CD4-positive, alpha-beta T cell treated with Interferon gamma for 1 hour (primary cell): ENCODE data around the gene ASTN2.
"Not testable (repeated sequence)": the region's sequence is repeated elsewhere in the genome, so short reads cannot be mapped to it uniquely, and the experiment has no call there.

ENCODE experiments used
- DNase-seq: peaks from one replicate; pipeline ENCODE4 v3.0.0-alpha.2; 2020

Gene ASTN2

DNA sequence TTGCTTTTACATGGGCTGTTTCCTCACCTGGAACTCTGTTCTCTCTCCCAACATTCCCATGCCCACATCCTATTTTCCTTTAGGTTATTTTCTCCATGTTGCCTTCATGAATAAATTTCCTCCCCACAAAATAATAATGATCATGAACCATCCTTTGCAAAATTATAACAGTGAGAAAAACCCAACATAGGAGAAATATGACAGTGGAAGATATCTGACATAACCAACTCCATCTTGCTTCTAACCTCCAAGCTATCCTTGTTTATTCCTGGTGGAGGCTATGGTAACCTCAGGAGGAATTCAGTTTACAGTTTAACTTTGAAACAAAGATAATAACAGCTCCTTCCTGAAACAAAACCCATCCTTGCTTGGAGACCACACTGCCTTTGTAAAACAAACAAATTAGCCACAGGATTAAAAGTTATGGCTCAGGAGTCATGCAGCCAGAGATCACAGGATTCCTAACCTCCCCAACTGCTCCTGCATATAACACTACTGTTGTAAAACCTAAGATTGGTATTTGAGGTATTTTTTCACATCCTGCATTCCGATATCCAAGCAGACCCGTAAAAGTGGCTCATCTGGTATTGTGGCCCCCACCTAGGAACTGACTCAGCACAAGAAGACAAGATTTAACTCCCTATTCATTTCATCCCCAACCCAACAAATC is 515.4 kb downstream of the ASTN2 start:
- DNase-seq: no peak

DNA sequence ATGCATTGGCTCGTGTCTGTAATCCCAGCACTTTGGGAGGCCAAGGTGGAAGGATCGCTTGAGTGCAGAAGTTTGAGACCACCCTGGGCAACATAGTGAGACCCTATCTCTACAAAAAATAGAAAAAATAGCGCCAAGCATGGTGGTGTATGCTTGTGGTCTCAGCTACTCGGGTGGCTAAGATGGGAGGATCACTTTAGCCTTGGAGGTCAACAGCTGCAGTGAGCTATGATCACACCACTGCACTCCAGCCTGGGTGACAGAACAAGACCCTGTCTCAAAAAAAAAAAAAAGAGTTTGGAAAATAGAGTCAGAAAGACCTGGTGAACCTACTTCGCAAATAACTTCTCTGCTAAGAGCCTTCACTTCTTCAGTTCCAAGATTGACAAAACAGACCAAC is 516.7 kb downstream of the ASTN2 start:
- DNase-seq: not testable (repeated sequence)

DNA sequence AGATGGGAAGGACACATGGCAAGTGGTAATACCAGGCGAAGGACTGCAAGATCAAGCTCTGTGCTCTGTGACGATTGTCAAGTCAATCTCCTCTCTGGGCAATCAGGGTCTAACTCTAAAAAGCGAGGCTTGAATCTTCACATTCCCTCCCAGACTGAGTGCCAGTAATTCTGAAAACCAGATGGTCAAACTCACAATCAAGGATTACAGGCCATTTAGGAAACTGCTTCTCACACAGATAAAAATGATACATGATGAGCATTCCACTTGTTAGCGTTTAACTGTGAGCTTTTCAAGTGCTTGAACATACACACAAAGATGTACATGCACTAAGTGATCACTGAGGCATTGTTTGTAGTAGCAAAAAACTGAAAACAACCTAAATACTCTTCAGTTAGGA is 517.7 kb downstream of the ASTN2 start:
- no peak for DNase-seq

DNA sequence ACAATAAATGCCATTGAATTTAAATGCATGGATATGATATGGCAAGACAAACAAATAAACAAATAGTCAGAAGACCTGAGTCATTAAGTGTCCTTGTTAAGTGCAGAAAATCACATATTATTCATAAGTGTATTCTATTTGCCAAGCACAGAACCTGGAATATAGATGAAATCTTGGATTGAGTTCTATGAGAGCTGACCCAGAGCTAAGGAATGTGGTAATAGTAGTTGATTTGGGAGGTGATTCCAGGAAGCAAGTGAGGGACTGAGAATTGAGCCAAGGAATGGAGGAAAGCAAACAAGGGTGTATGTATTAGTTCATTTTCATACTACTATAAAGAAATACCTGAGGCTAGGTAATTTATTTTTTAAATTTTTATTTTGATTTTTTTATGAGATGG is 518.9 kb downstream of the ASTN2 start:
- no peak for DNase-seq

DNA sequence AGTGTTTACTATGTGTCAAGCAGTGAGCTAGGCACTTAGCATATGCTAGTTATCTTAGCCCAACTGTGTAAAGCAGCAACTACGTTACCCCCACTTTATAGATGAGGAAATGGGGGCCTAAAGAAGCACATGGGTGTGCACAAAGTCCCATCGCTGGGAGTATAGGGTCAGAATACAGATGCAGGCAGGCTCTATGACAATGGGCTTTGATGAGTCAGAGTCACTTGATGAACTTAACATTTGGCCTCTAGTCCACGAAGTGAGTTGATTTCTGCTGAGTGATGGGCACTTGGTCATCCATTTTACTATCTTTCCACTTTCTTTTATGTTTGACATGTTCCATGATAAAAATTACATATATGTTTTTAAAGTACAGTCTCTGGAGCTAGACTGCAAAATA is 523.4 kb downstream of the ASTN2 start:
- DNase-seq: no peak

DNA sequence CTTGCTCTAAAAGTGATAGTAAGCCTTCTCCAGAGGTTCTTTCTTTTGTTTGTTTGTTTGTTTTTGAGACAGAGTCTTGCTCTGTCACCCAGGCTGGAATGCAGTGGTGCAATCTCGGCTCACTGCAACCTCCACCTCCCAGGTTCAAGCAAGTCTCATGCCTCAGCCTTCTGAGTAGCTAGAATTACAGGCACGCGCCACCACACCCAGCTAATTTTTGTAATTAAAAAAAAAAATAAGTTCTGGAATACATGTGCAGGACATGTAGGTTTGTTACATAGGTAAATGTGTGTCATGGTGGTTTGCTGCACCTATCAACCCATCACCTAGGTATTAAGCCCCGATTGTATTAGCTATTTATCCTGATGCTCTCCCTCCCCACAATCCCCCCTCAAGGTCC is 526.4 kb downstream of the ASTN2 start:
- DNase-seq: not testable (repeated sequence)

DNA sequence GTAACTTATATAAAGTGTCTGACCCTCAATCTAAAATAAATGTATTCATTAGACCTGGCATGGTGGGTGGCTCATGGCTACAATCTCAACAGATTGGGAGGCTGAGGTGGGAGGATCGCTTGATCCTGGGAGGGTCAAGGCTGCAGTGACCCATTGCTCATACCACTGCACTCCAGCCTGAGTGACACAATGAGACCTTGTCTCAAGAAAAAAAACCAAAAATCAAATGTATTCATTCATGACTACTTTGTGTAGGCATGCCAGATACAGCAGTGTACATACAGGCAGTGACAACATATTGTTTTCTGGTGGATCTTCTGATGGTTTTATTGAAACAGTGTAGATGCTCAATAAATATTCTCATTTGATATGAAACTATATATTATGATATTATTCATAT is 526.8 kb downstream of the ASTN2 start:
- no peak for DNase-seq

DNA sequence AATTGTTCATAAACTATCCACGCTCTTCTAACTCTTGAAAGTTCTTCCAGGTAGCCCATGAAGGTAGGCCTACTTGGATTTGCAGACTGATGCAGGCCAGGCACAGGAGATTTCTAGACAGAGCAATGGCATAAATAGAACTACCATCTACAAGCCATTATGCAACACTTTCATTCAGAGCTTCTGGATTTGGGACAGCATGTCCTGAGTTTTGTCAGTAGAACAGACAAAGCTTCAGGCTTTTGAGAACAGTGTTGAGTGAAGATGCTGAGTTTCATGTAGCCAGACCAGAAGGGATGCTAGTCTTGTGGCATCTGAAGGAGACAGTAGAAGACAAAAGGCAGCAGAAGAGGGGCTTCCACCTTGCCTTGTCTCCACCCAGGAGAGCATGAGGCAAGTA is 531.2 kb downstream of the ASTN2 start:
- DNase-seq: no peak

DNA sequence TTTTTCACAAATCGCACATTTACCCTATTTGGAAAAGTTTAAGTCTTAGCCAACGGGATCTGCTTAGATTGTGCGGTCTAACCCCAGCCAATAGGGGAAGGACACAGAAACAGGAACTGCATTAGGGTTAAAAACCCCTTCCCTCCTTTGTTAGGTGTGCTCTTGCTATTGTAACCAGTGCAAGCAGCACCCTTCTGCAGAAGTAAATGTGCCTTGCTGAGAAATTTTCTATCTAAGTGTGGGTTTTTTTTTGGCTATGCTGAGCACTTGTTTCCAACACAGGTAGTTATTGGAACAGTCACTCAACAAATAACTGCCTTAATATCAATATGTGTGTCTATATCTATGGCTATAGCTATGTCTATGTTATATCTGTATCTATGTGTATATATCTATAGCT is 537.8 kb downstream of the ASTN2 start:
- no peak for DNase-seq

DNA sequence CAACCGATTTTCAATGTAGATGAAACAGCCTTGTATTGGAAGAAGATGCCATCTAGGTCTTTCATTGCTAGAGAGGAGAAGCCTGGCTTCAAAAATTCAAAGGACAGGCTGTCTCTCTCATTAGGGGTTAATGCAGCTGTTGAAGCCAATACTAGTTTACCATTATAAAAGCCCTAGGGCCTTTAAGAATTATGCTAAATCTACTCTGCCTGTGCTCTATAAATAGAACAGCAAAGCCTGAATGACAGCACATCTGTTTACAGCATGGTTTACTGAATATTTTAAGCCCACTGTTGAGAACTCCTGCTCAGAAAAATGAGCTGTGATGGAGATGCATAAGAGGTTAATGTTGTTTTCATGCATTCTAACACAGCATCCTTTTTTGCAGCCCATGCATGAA is 539.3 kb downstream of the ASTN2 start:
- DNase-seq: no peak

DNA sequence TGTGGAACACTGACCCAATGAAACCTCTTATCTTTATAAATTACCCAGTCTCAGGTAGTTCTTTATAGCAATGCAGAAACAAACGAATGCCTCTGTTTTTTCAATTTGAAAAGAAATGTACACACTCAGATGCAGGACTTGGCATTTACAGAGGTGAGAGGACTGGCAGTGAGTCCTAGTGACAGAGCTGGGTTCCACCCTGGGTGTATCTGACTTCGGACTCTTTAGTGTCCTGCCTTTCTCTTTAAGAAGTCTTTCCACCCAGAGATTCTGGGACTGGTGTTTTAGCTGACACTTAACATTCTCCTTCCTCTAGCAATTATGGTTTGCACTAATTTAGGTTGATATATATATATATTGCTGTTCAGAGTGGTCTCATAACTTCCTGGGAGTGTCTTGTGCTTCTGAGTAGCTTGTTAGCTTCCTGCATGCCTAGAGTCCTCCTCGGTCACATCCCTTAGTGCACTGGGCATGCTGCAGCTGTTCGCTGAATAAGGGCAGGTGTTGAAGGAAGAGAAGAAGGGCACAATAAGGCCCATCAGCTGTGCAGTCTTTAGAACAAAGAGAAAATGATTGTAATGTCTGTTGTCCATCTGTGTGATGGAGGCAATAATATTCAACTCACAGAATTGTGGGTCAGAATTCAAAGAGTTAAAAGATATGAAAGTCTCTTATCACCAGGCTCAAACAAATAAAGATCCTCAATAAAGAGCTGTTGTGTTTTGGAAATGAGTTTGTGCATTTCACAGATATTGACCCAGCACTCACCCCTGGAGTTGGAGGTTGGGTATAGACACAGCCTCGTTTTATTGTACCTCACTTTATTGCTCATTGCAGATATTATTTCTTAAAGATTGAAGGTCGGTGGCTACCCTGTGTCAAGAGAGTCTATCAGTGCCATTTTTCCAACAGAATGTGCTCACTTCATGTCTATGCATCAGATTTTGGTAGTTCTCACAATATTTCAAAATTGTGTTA is 540.6 kb downstream of the ASTN2 start:
- DNase-seq: no peak

DNA sequence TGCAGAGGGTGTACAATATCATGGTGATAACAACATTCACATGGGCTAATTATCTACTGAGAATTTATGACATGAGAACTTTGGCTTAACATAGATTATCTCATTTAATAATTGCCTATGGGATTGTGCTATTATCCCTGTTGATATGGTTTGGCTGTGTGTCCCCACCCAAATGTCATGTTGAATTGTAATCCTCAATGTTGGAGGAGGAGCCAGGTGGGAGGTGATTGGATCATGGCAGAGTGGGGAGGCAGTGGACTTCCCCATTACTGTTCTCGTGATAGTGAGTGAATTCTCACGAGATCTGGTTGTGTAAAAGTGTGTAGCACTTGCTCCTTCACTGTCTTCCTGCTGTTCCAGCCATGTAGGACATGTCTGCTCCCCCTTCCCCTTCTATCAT is 541.4 kb downstream of the ASTN2 start:
- no peak for DNase-seq

DNA sequence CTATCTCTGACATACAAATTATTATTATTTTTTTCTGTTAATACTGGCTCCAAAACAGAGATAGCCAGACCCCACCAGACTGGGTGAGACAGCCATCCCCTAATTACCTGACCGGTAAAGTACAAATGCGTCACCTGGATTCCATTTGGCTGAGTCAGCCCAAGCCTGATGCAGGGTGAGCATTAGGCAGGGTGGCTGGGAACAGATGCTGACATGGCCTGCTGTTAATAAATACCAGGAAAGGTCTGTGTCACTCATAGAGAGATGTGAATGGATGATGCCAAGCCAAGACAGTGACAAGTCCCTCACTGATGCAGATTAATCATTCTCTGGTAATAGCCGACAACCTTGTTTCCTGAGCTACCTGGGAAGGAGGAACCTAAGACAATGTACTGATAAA is 544.3 kb downstream of the ASTN2 start:
- no peak for DNase-seq

DNA sequence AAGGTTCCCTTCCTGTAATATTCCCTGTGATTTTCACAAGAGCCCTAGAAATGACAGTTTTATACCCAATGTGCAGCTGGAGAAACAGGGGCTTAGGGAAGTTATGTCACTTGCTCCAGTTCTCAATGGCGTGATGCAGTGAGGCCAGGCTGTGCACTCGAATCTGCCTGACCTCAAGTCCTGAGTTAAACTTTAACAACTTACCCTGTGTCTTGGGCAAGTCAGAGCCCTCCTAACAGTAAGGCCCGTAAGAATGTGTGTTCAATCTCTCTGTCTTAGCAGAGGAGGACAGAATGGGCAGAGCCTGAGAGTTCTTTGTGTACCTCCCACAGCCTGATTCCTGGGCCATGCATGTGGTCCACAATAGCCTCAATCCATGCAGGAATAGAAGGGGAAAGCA is 546.7 kb downstream of the ASTN2 start:
- DNase-seq: no peak

DNA sequence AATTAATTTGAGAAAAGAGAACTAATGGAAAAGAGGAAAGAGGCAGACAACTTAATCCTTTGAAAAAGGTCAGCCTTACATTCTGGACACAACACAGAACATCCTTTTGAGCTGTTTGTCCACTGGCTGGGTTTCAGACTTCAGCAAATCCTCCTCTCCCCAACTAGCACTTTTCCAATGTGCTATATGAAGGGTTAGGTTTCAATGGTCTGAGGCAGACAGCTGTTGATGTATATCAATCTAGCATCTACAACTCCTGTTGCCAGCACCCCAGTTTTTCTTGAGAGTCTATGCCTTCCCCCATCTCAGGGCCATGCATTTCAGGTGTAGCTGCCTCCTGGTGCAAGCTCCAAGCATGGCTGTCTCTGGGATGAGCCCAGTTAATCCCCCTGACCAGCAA is 553.5 kb downstream of the ASTN2 start:
- DNase-seq: no peak

DNA sequence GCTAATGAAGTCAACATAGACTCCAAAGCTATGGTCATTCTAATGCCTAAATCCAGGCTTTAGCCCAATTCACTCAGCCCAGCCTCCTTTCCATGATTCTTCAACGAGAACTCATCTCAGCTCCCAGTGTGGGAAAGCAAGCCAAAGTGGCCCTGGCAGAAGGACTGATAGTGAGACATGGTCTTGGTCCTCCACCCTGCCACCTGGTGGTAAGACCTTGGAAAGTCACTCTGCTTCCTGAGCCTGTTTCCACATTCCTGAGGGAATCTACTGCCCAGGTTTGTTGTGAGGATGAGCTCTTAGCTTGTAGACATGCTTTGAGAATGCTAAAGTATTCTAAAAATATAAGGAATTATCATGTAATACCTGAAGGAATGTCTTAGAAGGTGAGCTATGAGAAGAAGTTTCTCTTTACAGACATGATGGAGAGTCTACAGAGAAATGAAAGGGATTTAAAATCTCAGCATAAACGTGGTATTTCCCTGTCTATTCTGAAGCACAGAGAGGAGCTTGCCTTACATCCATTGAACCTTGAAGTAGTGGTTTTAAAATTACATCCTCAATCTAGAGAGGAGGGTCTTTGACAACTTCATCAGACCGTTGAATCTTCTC is 554.2 kb downstream of the ASTN2 start:
- no peak for DNase-seq

DNA sequence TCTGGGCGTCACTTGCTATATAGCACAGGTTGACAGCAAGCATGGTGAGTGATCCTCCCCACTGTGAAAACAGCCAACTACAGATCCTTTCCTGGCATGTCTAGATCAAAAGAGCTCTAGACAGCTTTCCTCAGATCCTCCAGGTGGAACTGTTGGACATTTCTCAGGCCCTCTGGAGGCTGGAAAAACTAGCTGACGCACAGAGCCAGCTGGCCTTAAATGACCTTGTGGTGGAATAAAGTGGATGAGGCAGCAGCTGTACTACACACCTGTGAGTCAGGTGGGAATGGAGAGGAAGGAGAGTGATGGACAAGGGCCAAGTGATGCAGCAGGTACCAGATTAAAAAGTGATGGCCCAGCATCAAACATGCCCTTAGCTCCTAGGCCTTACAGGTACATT is 555.1 kb downstream of the ASTN2 start:
- DNase-seq: no peak

DNA sequence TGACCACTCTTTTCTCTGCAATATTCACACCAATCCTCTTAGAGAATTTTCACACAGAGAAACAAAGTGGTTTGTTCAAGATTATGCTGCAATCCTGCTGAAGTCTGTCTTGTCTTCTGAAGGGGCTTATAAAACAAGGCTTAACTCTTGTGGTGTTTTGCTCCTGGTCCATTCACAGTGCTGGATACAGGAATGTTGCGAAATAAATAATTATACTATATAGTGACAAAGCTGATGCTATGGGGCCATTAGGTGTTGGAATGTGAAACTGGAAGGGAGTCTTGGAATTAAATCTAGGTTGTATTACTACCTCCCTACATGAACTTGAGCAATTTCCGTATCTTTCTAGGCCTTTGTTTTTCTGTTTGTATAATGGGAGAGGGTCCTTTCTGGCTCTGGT is 557.5 kb downstream of the ASTN2 start:
- no peak for DNase-seq

DNA sequence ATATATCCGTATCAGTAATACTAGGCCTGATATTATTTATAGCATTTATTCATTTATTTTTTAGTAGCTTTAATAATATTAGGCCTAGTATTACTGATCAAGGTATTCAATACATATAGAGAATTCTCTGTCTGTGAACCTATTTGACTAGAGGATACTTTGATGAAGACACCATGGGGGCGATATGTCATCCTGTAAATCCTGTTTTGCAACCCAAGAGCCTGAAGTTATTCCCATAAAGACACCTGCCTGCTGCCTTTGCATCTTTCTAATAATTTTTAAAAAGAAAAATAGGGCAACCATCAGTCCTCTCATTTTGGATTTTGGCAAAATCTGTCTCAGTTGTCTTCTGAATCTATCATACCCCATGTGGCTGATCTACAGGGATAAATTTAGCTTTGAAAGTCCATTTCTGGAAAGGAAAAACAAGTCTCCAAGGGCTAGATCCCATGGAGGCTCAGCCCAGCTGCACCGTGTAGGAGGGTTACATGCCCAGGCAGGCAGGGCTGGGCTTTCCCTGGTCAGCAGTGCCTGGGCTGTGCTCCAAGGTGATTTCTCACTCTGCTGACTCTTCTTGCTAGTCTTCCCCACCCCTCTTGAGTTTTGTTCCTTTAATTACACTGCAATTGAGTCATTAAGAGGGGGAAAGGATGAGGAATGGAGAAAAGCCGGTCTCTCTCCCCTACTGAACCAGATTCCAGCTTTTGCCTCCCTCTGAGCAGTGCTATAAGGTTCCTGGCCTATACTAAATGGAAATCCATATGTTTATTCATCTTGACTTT is 558.8 kb downstream of the ASTN2 start:
- no peak for DNase-seq

DNA sequence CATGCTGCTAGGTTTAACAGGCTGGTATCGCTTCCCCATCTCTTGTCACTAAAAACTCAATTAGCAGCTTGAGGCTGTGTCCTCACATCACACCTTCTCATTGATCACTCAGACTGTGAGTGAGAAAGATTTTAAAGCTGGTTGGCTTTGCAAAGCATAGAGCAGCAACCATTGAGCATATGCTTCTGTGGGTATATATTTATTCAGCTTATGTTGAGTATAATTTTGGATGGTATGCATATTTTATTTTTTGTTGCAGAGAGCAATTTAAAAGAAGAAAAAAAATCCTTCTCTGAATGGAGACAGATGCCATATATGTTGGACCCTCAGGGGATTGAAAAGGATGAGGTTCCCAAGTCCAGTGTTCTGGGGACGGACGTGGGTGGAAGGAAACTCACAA is 565.1 kb downstream of the ASTN2 start:
- DNase-seq: no peak

DNA sequence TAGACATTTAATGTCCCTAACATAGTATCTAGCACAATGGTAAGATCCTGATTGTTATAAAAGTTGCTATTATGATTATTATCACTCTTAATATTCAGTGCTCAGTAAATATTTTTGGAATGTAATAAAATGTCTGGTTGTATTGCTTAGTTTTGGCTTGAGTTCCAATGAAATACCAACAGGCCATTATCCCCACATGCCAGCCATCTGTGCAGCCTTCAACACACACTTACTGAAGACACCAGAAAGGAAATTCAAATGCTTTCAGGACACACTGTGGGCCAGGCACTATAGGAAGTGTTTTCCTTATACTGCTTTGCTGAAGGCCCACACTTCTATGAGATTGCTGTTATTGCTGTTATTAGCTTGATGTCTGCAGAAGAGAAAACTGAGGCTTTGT is 570.2 kb downstream of the ASTN2 start:
- no peak for DNase-seq

DNA sequence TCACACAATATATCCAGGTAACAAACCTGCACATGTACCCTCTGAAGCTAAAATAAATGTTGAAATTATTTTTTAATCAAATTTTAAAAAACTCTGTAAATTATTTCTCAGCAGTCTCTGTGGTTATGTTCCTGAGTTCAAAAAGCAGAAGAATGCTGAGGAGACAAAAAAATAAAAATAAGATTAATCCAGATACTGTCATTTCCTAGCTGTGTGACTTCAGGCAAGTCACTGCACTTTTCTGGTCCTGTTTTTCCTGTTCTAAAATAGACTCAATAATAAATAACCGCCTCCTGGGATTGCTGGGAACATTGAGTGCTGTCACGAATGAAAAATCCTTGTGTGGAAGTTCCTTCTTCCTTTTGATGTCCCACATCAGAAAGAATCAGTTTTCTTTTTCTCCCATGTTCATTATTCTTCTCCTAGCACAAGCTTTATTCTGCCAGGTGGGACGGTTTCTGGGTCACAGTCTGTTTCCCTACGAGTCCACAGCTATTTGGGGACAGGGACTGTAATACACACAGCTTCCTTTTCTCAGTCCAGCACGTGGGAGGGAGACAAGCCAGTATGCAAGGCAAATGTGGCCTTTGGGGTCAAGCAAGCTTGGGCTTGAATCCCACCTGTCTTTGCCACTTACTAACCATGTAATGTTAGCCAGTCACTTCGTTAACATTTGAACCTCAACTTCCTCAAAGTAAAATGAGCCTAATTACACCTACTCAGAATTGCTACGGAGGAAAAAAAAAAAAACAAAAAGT is 570.8 kb downstream of the ASTN2 start:
- DNase-seq: no peak
